Measurements from ENCODE around the gene LRPAP1.

The LRPAP1 gene

GRCh38 chr4:3499710-3500109, 32.5 kb downstream of the LRPAP1 start:
- no peak for DNase-seq

GRCh38 chr4:3498901-3499510, 33.2 kb downstream of the LRPAP1 start:
- no peak for DNase-seq

- DNase-seq: no peak
Measured at GRCh38 chr4:3498407-3498806, 33.8 kb downstream of the LRPAP1 start.

GRCh38 chr4:3497523-3498389, 34.5 kb downstream of the LRPAP1 start:
- no peak for DNase-seq

GRCh38 chr4:3497095-3497494, 35.1 kb downstream of the LRPAP1 start:
- no peak for DNase-seq

- DNase-seq: no peak
Measured at GRCh38 chr4:3496021-3496420, 36.2 kb downstream of the LRPAP1 start.

- DNase-seq: no peak
Measured at GRCh38 chr4:3495204-3495975, 36.8 kb downstream of the LRPAP1 start.

- DNase-seq: no peak
Measured at GRCh38 chr4:3494462-3494871, 37.8 kb downstream of the LRPAP1 start.

GRCh38 chr4:3493720-3494461, 38.3 kb downstream of the LRPAP1 start:
- no peak for DNase-seq

- no peak for DNase-seq
Measured at GRCh38 chr4:3492741-3493719, 39.2 kb downstream of the LRPAP1 start.

GRCh38 chr4:3491681-3492405, 40.4 kb downstream of the LRPAP1 start:
- no peak for DNase-seq

- peak in 1 of 2 experiments; percentile 9 for DNase-seq
Measured at GRCh38 chr4:3489451-3489962, 42.7 kb downstream of the LRPAP1 start.

- DNase-seq: no peak
Measured at GRCh38 chr4:3488820-3489219, 43.4 kb downstream of the LRPAP1 start.

GRCh38 chr4:3487861-3488260, 44.4 kb downstream of the LRPAP1 start:
- DNase-seq: no peak

GRCh38 chr4:3486541-3487540, 45.4 kb downstream of the LRPAP1 start:
- DNase-seq: no peak

- no peak for DNase-seq
Measured at GRCh38 chr4:3485886-3486540, 46.2 kb downstream of the LRPAP1 start.

- DNase-seq: no peak
Measured at GRCh38 chr4:3485011-3485791, 47.0 kb downstream of the LRPAP1 start.
